Left lung (tissue), 10 donors: ENCODE measurements around the gene NCK1. TPM values are rescaled to one million over a fixed set of nuclear protein-coding genes. Genes with fewer than 3 reads are reported as not detected.
"Not testable (repeated sequence)": the region's sequence is repeated elsewhere in the genome, so short reads cannot be mapped to it uniquely, and the experiment has no call there.

Experiments used
- ATAC-seq: fragments of 200-7000 bp; cut with Tn5 transposase; one replicate; pipeline ENCODE4 v1.9.1; 2020; ENCODE audit warnings: moderate library complexity
- DNase-seq, 4 donors: peaks; one replicate each; pipeline ENCODE4 v3.0.0-alpha.2; 2013 to 2020
- H3K27ac ChIP-seq, 2 donors: fragments of 200-600 bp; sonication (generic) in 1 of 2; one replicate each; pipeline versions ENCODE4 v1.5.0 to v1.8.0; 2020 to 2021
- H3K27me3 ChIP-seq, 2 donors: fragments of 200-600 bp; sonication (generic) in 1 of 2; one replicate each; pipeline versions ENCODE4 v1.5.0 to v1.8.0; 2020 to 2021
- H3K36me3 ChIP-seq, 2 donors: fragments of 200-600 bp; sonication (generic) in 1 of 2; one replicate each; pipeline versions ENCODE4 v1.5.0 to v1.8.0; 2020 to 2021
- H3K4me1 ChIP-seq, 2 donors: fragments of 200-600 bp; one replicate each; pipeline ENCODE4 v1.8.0; 2021
- H3K4me3 ChIP-seq, 2 donors: fragments of 200-600 bp; sonication (generic) in 1 of 2; one replicate each; pipeline versions ENCODE4 v1.5.0 to v1.8.0; 2020 to 2021; ENCODE audit warnings: mild to moderate bottlenecking in 1 of 2
- H3K9me3 ChIP-seq, 2 donors: fragments of 200-600 bp; sonication (generic) in 1 of 2; one replicate each; pipeline versions ENCODE4 v1.5.0 to v1.8.0; 2020 to 2021
- intact Hi-C, 2 donors: fragments of 100-400 bp; cut with DNase I; formaldehyde crosslinking; loops; one replicate each; pipeline versions ENCODE4 v1.11.2 to v1.14.2; 2022
- polyA plus RNA-seq, 6 donors: library from polyadenylated mRNA; unstranded; fragments of 120-200 nt; gene quantifications; one replicate each; pipeline ENCODE4 v1.2.1, GENCODE V29; 2013; ENCODE audit not compliant: insufficient read length in 6 of 6
- total RNA-seq, 2 donors: library from RNA; stranded (reverse); fragmentation: NEBNext Ultra II Directional; extraction: Animal tissue kit (Norgen Biotek cat#: 25700); gene quantifications; one replicate each; pipeline ENCODE4 v1.2.1, GENCODE V29; 2021
- TF ChIP-seq, protein P1 (sequence below), 2 donors: fragments of 200-600 bp; sonication (generic) in 1 of 2; IDR thresholded peaks; one replicate each; pipeline versions ENCODE4 v1.5.0 to v1.8.0; 2021; ENCODE audit warnings: antibody characterized with exemption in 2 of 2
- donor health status: DM: no; HTN: yes; CAD: no.
- donor health status: DM: no; HTN: no; CAD: no.

Gene NCK1
- total and polyA plus RNA-seq, 8 donors: 31.9 to 54.6 (median 47.7) TPM

DNA sequence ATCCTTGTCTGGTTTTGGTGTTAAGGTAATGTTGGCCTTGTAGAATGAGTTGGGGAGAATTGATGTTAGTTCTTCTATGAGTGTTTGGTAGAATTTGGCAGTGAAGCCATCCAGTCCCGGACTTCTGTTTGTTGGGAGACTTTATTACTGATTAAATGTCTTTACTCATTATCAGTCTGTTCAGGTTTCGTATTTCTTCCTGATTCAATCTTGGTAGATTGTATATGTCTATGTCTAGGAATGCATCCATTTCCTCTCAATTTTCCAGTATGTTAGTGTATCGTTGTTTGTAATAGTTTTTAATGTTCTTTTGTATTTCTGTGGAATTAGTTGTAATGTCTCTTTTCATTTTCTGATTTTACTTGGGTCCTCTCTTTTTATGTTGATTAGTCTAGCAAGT, 39.4 kb downstream of the NCK1 start:
- Histone ChIP-seq H3K27ac (no peak overlapping the region), H3K27me3 (no peaks in the 10 kb centered on the region), H3K4me3 (no peak overlapping the region), H3K9me3 (peaks cover 0 to 15% of the 10 kb centered on the region in 2 donors), H3K36me3 (no peaks in the 10 kb centered on the region), H3K4me1 (peaks cover 0 to 43% of the 10 kb centered on the region in 2 donors)
- intact Hi-C loops: no loop called here
- ATAC-seq: no peak
- TF ChIP-seq, protein P1, sequence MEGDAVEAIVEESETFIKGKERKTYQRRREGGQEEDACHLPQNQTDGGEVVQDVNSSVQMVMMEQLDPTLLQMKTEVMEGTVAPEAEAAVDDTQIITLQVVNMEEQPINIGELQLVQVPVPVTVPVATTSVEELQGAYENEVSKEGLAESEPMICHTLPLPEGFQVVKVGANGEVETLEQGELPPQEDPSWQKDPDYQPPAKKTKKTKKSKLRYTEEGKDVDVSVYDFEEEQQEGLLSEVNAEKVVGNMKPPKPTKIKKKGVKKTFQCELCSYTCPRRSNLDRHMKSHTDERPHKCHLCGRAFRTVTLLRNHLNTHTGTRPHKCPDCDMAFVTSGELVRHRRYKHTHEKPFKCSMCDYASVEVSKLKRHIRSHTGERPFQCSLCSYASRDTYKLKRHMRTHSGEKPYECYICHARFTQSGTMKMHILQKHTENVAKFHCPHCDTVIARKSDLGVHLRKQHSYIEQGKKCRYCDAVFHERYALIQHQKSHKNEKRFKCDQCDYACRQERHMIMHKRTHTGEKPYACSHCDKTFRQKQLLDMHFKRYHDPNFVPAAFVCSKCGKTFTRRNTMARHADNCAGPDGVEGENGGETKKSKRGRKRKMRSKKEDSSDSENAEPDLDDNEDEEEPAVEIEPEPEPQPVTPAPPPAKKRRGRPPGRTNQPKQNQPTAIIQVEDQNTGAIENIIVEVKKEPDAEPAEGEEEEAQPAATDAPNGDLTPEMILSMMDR (IDR thresholded peaks at IDR 0.05): no peak
- no peak for DNase-seq

- peaks cover 0 to 15% of the 10 kb centered on the region in 2 donors for H3K9me3 ChIP-seq
- H3K36me3 ChIP-seq, H3K27me3 ChIP-seq, ATAC-seq, H3K27ac ChIP-seq, intact Hi-C loops, H3K4me3 ChIP-seq, DNase-seq: not testable (repeated sequence)
- peaks cover 0 to 44% of the 10 kb centered on the region in 2 donors for H3K4me1 ChIP-seq
These were observed 40.5 kb downstream of the NCK1 start for GRCh38 chr3:136902530-136902929.

GRCh38 chr3:136903899-136904298, 41.9 kb downstream of the NCK1 start:
- intact Hi-C loops: no loop called here
- TF ChIP-seq, protein P1 (IDR thresholded peaks at IDR 0.05): no peak
- no peak overlapping the region for H3K4me3 ChIP-seq
- H3K9me3 ChIP-seq: peaks cover 0 to 15% of the 10 kb centered on the region in 2 donors
- DNase-seq (no peak), ATAC-seq (no peak)
- H3K27me3 ChIP-seq: no peaks in the 10 kb centered on the region
- H3K27ac ChIP-seq: no peak overlapping the region
- H3K36me3 ChIP-seq: no peaks in the 10 kb centered on the region
- H3K4me1 ChIP-seq: peaks cover 0 to 43% of the 10 kb centered on the region in 2 donors

- ATAC-seq (no peak), DNase-seq (no peak)
- Histone ChIP-seq H3K4me3 (no peak overlapping the region), H3K36me3 (no peaks in the 10 kb centered on the region), H3K27me3 (no peaks in the 10 kb centered on the region), H3K4me1 (peaks cover 0 to 48% of the 10 kb centered on the region in 2 donors), H3K9me3 (peaks cover 0 to 15% of the 10 kb centered on the region in 2 donors), H3K27ac (no peak overlapping the region)
- intact Hi-C loops: no loop called here
- TF ChIP-seq, protein P1 (IDR thresholded peaks at IDR 0.05): no peak
These were observed 42.7 kb downstream of the NCK1 start for GRCh38 chr3:136904746-136905145.

DNA sequence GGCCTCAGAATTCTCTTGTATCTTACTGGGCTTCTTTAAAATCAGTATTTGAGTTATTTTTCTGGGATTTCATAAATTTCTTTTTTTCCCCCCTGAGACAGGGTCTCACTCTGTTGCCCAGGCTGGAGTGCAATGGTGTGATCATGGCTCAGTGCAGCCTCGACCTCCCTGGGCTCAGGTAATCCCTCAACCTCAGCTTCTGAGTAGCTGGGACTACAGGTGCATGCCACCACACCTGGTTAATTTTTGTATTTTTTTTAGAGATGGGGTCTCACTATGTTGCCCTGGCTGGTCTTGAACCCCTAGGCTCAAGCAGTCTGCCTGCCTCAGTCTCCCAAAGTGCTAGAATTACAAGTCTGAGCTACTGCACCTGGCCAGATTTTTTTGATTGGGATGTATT, 43.5 kb downstream of the NCK1 start:
- Histone ChIP-seq H3K27me3 (no peaks in the 10 kb centered on the region), H3K9me3 (peaks cover 0 to 15% of the 10 kb centered on the region in 2 donors), H3K27ac (no peak overlapping the region), H3K4me1 (peaks cover 0 to 46% of the 10 kb centered on the region in 2 donors), H3K4me3 (no peak overlapping the region), H3K36me3 (no peaks in the 10 kb centered on the region)
- ATAC-seq: no peak
- DNase-seq: no peak
- TF ChIP-seq, protein P1 (IDR thresholded peaks at IDR 0.05): no peak
- intact Hi-C loops: no loop called here

DNA sequence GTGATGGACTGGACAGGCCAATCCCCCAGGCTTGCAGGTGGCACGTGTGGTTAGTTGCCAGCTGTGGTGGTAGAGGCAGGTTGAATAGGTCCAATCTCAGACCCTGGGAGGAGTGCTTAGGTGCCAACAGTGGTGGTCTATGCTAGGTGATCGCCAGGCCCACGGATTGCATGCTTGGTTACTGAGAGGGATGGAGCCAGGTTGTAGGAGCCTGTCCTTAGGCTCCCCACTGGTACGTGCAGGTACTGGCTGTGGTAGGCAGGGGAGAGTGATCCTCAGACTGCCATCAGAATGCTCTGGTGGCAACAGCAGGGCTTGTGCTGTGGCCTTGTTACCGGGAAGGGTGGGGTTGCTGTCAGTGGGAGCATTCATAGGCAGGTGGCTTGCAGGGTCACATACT, 44.7 kb downstream of the NCK1 start:
- no peak for ATAC-seq
- no peaks in the 10 kb centered on the region for H3K36me3 ChIP-seq
- H3K27ac ChIP-seq: no peak overlapping the region
- no peaks in the 10 kb centered on the region for H3K27me3 ChIP-seq
- intact Hi-C loops: no loop called here
- TF ChIP-seq, protein P1 (IDR thresholded peaks at IDR 0.05): no peak
- peaks cover 0 to 40% of the 10 kb centered on the region in 2 donors for H3K4me1 ChIP-seq
- peaks cover 0 to 15% of the 10 kb centered on the region in 2 donors for H3K9me3 ChIP-seq
- no peak overlapping the region for H3K4me3 ChIP-seq
- no peak for DNase-seq
